KMS-11 (cell line): ENCODE data around the gene NOP56.

Experiments used
- H2AFZ ChIP-seq: fragments of 200-600 bp; sonication (generic); 2 replicates; pipeline ENCODE4 v1.6.1; 2016; ENCODE audit warnings: antibody characterized with exemption, mixed run types, low read depth
- H3K27ac ChIP-seq: fragments of 200-600 bp; sonication (generic); 2 replicates; pipeline ENCODE4 v1.6.1; 2016; ENCODE audit warnings: mild to moderate bottlenecking, mixed run types
- H3K27me3 ChIP-seq: fragments of 200-600 bp; sonication (generic); 2 replicates; pipeline ENCODE4 v1.6.1; 2017; ENCODE audit warnings: mild to moderate bottlenecking, low read depth, mixed run types, moderate library complexity; ENCODE audit not compliant: insufficient read depth
- H3K36me3 ChIP-seq: fragments of 200-600 bp; sonication (generic); 2 replicates; pipeline ENCODE4 v1.6.1; 2017; ENCODE audit warnings: mild to moderate bottlenecking, mixed run types; ENCODE audit not compliant: insufficient read depth
- H3K4me1 ChIP-seq: fragments of 200-600 bp; sonication (generic); 2 replicates; pipeline ENCODE4 v1.6.1; 2016; ENCODE audit warnings: mild to moderate bottlenecking, low read depth, mixed run types; ENCODE audit not compliant: poor library complexity, severe bottlenecking
- H3K4me2 ChIP-seq: fragments of 200-600 bp; sonication (generic); 2 replicates; pipeline ENCODE4 v1.7.0; 2016; ENCODE audit warnings: mild to moderate bottlenecking, mixed run types
- H3K4me3 ChIP-seq: fragments of 200-600 bp; sonication (generic); IDR thresholded peaks from 2 replicates; pipeline ENCODE4 v1.6.1; 2017; ENCODE audit warnings: low read depth, low read length, mixed read lengths; ENCODE audit not compliant: insufficient read depth
- H3K79me2 ChIP-seq: fragments of 200-600 bp; sonication (generic); 2 replicates; pipeline ENCODE4 v1.6.1; 2016; ENCODE audit warnings: low read depth, mixed run types; ENCODE audit not compliant: insufficient read depth
- H3K9ac ChIP-seq: fragments of 200-600 bp; sonication (generic); 2 replicates; pipeline ENCODE4 v1.6.1; 2016; ENCODE audit warnings: mild to moderate bottlenecking, mixed run types
- H4K20me1 ChIP-seq: fragments of 200-600 bp; sonication (generic); 2 replicates; pipeline ENCODE4 v1.6.1; 2016; ENCODE audit warnings: mild to moderate bottlenecking, mixed run types; ENCODE audit not compliant: insufficient read depth
- CTCF ChIP-seq: fragments of 200-600 bp; sonication (generic); conservative IDR thresholded peaks from 2 replicates; pipeline ENCODE4 v1.6.1; 2017; ENCODE audit warnings: low read depth, mild to moderate bottlenecking, antibody characterized with exemption, low read length, moderate library complexity, mixed read lengths

Gene NOP56

GRCh38 chr20:2657241-2657640, 4.8 kb downstream of the NOP56 start:
- Histone ChIP-seq H3K36me3 (peaks cover 8% of the 10 kb centered on the region; the same call in 1 of the 2 replicates), H3K4me1 (peaks cover 5% of the 10 kb centered on the region), H3K79me2 (peaks cover 42% of the 10 kb centered on the region), H3K4me3 (no peak overlapping the region), H3K27ac (no peak overlapping the region), H3K4me2 (no peak overlapping the region), H3K9ac (no peak overlapping the region), H3K27me3 (no peaks in the 10 kb centered on the region), H2AFZ (no peak overlapping the region), H4K20me1 (peaks cover 17% of the 10 kb centered on the region; the same call in 1 of the 2 replicates)
- no peak for TF ChIP-seq CTCF

GRCh38 chr20:2657674-2658073, 5.2 kb downstream of the NOP56 start:
- H3K9ac ChIP-seq = no peak overlapping the region
- H4K20me1 ChIP-seq = peaks cover 17% of the 10 kb centered on the region; the same call in 1 of the 2 replicates
- peaks cover 5% of the 10 kb centered on the region for H3K4me1 ChIP-seq
- H3K27ac ChIP-seq = no peak overlapping the region
- H3K79me2 ChIP-seq = peaks cover 42% of the 10 kb centered on the region
- H3K4me2 ChIP-seq = no peak overlapping the region
- TF ChIP-seq CTCF = no peak
- H2AFZ ChIP-seq = no peak overlapping the region
- no peaks in the 10 kb centered on the region for H3K27me3 ChIP-seq
- H3K4me3 ChIP-seq = no peak overlapping the region
- H3K36me3 ChIP-seq = peaks cover 8% of the 10 kb centered on the region; the same call in 1 of the 2 replicates

DNA sequence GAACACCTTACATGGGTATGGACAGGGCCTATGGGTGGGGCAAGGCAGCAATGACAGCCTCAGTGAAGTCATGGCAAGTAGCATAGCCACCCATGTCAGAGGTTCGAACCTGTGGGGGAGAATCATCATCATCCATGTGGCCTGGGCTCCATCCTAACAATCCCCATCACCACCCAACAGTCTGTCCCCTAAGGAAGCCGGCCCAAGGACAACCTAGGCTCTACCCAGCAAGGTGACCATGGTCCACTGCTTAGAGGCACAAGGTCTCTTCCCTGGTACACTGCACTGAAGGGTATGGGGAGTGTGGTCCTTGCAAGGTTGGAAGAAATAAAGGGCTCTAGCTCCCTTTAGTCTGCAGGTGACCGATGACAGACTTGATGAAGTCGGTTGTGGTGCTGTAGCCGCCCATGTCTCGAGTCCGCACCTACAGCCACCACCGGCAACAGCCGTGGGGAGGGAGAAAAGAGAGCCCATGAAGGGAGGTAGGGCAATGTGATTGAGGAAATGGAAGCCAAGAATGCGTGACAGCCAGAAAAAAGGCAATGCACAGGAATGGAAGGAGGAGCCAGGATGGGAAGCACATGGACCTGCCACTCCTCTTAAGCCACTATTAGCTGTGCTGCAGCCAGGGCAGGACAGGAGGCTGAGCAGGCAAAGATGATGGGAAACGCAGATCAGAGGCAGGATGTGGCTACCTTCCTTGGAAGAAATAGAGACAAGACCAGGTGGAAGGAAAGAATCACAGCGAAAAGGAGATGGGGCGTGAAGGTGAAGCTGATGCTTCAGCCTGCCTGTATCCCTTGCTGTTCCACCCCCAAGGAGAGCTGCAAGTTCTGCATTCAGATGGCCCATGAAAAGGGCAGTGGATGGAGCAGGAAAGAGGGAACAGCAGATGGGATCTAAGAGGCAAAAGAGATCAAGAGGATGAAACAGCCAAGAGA, 6.3 kb downstream of the NOP56 start:
- peaks cover 5% of the 10 kb centered on the region for H3K4me1 ChIP-seq
- H3K79me2 ChIP-seq = peaks cover 42% of the 10 kb centered on the region
- no peak for TF ChIP-seq CTCF
- no peak overlapping the region for H3K27ac ChIP-seq
- no peak overlapping the region for H3K9ac ChIP-seq
- no peaks in the 10 kb centered on the region for H3K27me3 ChIP-seq
- peaks cover 4% of the 10 kb centered on the region; the same call in 1 of the 2 replicates for H3K36me3 ChIP-seq
- H3K4me2 ChIP-seq = no peak overlapping the region
- H2AFZ ChIP-seq = no peak overlapping the region
- no peak overlapping the region for H3K4me3 ChIP-seq
- H4K20me1 ChIP-seq = peaks cover 9% of the 10 kb centered on the region; the same call in 1 of the 2 replicates

DNA sequence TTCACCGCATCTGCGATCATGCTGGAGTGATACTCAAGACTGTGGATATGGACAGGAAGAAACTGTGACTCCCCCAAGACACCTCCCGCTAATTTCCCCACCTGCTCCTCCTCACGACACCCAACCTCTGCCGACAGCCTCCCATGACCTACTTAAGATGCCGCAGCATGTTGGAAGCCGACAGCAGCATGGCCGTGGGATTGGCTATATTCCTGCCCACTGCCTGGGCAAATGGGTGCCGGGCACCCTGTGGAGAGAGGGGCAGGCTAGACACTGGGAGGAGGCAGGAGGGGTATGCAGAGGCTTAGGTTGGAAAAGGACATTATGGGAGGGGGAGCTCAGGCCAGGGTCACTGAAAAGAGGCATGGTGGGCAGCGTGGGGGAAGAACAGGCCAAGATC, 7.1 kb downstream of the NOP56 start:
- H3K79me2 ChIP-seq = peaks cover 36% of the 10 kb centered on the region

More for the DNA sequence above, 7.1 kb downstream of the NOP56 start:
- Histone ChIP-seq H3K27ac (no peak overlapping the region), H2AFZ (no peak overlapping the region), H3K36me3 (peaks cover 4% of the 10 kb centered on the region; the same call in 1 of the 2 replicates), H3K4me3 (no peak overlapping the region), H3K9ac (no peak overlapping the region), H3K27me3 (no peaks in the 10 kb centered on the region), H4K20me1 (peaks cover under 1% of the 10 kb centered on the region; the same call in 1 of the 2 replicates), H3K4me2 (no peak overlapping the region), H3K4me1 (no peaks in the 10 kb centered on the region)
- TF ChIP-seq CTCF = no peak
